Transverse colon (tissue), 4 donors: ENCODE results near the gene OR10AD1. TPM values are rescaled to one million over a fixed set of nuclear protein-coding genes. Genes with fewer than 3 reads are reported as not detected.

Experiments
- DNase-seq: peaks from one replicate; pipeline ENCODE4 v3.0.0-alpha.2; 2019
- H3K27ac ChIP-seq, 4 donors: fragments of 200-600 bp; sonication (generic); 2 replicates each; pipeline ENCODE4 v1.5.1; 2016 to 2018; ENCODE audit warnings: inconsistent platforms in 4 of 4
- H3K27me3 ChIP-seq: fragments of 200-600 bp; sonication (generic); 2 replicates; pipeline ENCODE4 v1.5.1; 2017; ENCODE audit warnings: inconsistent platforms
- H3K36me3 ChIP-seq, 4 donors: fragments of 200-600 bp; sonication (generic); 2 replicates each; pipeline ENCODE4 v1.5.1; 2017 to 2019; ENCODE audit warnings: inconsistent platforms in 4 of 4
- H3K4me1 ChIP-seq, 4 donors: fragments of 200-600 bp; sonication (generic); 2 replicates each; pipeline ENCODE4 v1.5.1; 2017 to 2020; ENCODE audit warnings: inconsistent platforms in 4 of 4
- H3K4me3 ChIP-seq, 4 donors: fragments of 200-600 bp; sonication (generic); 1 replicate in 1 of 4; 2 replicates in 3 of 4; pipeline versions ENCODE4 v1.5.1 to v1.6.1; 2017 to 2019; ENCODE audit warnings: inconsistent platforms in 4 of 4
- H3K9me3 ChIP-seq, 2 donors: fragments of 200-600 bp; sonication (generic); 2 replicates each; pipeline ENCODE4 v1.5.1; 2017 to 2019; ENCODE audit warnings: inconsistent platforms in 2 of 2
- EP300 ChIP-seq: sonication (generic); formaldehyde crosslinking; IDR thresholded peaks from one replicate; pipeline ENCODE4 v1.6.1; 2017; ENCODE audit warnings: antibody characterized with exemption, low read depth
- POLR2A ChIP-seq: fragments of 450-650 bp; IDR thresholded peaks from one replicate; pipeline ENCODE4 v1.6.1; 2016; ENCODE audit warnings: antibody characterized with exemption, mild to moderate bottlenecking, moderate library complexity
- POLR2AphosphoS5 ChIP-seq, 3 donors: sonication (generic); formaldehyde crosslinking; IDR thresholded peaks; one replicate each; pipeline ENCODE4 v1.6.1; 2016; ENCODE audit warnings: antibody characterized with exemption in 3 of 3
- WGBS, 2 donors: methylation state at CpG; one replicate each; pipeline ENCODE4 v1.1.5; 2018; ENCODE audit warnings: low coverage in 1 of 2; 5-methylcytosine and 5-hydroxymethylcytosine counted together
- in situ Hi-C, 4 donors: fragments of 200-750 bp; cut with MboI; loops; one replicate each; pipeline versions ENCODE4 v1.15.0 to v1.15.1; 2017; ENCODE audit warnings: low sequenced_read_pairs in 3 of 4, low pct_ligation_motif_present in 1 of 4, low pct_unique_long_range_greater_than_20kb in 1 of 4
- intact Hi-C: fragments of 100-400 bp; cut with DNase I; formaldehyde crosslinking; loops from one replicate; pipeline ENCODE4 v1.15.1; 2023; ENCODE audit warnings: low total_unique reads
- total RNA-seq, 4 donors: library from RNA; depleted of rRNA; stranded (reverse); fragments of >200 nt; gene quantifications; one replicate each; pipeline ENCODE4 v1.1.0, GENCODE V29; 2016
- TF ChIP-seq, protein P1 (sequence below), 5 experiments: fragments of 200-600 bp in 3 of 5; fragments of 450-650 bp in 2 of 5; sonication (generic) in 3 of 5; IDR thresholded peaks; 1 replicate in 2 of 5; 2 replicates in 3 of 5; pipeline ENCODE4 v1.5.1; 2016 to 2017; ENCODE audit warnings: antibody characterized with exemption in 5 of 5, inconsistent platforms in 3 of 5, mild to moderate bottlenecking in 2 of 5, moderate library complexity in 1 of 5

The OR10AD1 gene
- total RNA-seq, 4 donors from 2014 or later: not detected

DNA sequence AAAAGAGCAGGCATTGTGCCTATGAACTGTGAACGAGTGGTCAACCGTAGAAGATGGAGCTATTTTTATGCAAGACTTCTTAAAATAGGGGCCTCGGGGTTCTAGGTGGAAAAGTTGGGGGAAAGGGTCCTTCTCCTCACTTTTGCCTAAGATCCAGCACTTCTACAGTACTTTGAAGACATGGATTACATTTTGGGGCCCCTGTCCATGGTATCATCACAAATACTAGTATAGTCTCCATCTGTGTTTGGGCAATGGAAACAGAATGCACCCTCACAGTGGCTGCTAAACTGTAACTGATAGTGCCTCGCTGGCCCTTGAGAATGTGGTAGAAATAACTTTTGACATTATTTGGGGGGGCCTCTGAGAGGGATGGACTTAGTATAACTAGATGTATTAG lies 25.1 kb downstream of the OR10AD1 start:
- H3K9me3 ChIP-seq: no peaks in the 10 kb centered on the region
- H3K4me1 ChIP-seq: peaks cover 3 to 8% (median 7%) of the 10 kb centered on the region in 4 donors
- TF ChIP-seq EP300 (no peak), POLR2AphosphoS5 (IDR thresholded peaks at IDR 0.05) (no peak), POLR2A (no peak)
- TF ChIP-seq, protein P1, sequence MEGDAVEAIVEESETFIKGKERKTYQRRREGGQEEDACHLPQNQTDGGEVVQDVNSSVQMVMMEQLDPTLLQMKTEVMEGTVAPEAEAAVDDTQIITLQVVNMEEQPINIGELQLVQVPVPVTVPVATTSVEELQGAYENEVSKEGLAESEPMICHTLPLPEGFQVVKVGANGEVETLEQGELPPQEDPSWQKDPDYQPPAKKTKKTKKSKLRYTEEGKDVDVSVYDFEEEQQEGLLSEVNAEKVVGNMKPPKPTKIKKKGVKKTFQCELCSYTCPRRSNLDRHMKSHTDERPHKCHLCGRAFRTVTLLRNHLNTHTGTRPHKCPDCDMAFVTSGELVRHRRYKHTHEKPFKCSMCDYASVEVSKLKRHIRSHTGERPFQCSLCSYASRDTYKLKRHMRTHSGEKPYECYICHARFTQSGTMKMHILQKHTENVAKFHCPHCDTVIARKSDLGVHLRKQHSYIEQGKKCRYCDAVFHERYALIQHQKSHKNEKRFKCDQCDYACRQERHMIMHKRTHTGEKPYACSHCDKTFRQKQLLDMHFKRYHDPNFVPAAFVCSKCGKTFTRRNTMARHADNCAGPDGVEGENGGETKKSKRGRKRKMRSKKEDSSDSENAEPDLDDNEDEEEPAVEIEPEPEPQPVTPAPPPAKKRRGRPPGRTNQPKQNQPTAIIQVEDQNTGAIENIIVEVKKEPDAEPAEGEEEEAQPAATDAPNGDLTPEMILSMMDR (IDR thresholded peaks at IDR 0.05): no peak
- 63 to 69% methylated on average over 3 to 4 of the region's 4 CpGs for WGBS, 2 donors
- intact Hi-C loops (no loop called here), in situ Hi-C loops (no loop called here)
- no peaks in the 10 kb centered on the region for H3K36me3 ChIP-seq
- no peak overlapping the region for H3K4me3 ChIP-seq
- no peak overlapping the region for H3K27ac ChIP-seq
- DNase-seq: no peak
- H3K27me3 ChIP-seq: peaks cover 54% of the 10 kb centered on the region

DNA sequence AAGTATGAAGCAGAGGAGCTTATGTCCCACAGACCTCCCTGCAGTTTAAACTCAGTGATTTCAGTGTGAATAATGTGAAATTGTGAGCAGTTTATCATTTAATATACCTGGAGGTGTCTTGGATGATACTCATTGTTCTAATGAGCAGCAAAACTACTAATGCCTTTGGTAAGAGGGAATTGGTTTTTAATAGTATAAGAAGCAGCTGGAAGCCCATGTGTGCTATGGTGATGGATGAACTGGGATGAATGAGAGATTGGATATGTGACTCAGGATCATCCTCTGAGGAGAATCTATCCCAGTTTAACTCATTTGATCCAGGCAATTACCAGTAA lies 26.7 kb downstream of the OR10AD1 start:
- in situ Hi-C loops (no loop called here), intact Hi-C loops (no loop called here)
- TF ChIP-seq POLR2A (no peak), EP300 (no peak), POLR2AphosphoS5 (IDR thresholded peaks at IDR 0.05) (no peak)
- TF ChIP-seq, protein P1 (IDR thresholded peaks at IDR 0.05): no peak
- Histone ChIP-seq H3K9me3 (no peaks in the 10 kb centered on the region), H3K4me3 (no peak overlapping the region), H3K27ac (no peak overlapping the region), H3K4me1 (no peaks in the 10 kb centered on the region), H3K36me3 (no peaks in the 10 kb centered on the region), H3K27me3 (peaks cover 38% of the 10 kb centered on the region)
- no peak for DNase-seq

DNA sequence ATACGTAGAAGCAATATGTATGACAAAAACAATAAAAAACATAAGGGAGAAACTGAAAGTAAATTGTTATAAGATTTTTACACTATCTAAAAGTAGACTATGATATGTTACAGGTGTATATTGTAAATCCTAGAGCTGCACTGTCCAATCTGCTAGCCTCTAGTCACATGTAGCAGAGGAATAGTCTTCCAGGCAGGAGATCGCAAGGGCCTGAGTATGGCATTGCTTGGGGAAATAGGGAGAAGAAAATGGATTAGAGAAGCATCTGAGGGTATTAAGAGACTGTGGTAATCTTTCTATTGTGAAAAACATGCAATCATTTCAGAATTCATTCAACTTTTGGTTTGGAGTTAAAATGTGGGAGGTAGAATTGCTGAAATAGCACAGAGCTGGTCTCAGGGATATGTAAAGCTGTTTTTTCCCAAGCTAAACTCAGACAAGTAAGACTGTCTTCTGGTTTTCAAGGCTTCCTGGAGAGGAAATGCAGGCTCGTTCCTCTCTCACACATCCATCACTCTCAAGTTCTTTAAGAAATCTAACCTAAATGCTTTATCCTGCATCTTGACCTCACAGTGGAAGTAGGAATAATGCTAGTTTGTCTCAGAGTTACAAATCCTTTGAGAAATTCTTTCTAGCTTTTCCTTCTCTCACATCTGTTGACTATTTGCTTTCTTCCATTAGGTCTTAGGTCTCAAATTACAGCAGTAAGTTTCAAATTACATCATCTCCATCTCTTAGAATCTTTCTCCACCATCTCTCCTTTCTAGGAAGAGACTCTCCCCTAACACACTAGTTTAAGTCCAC lies 27.3 kb downstream of the OR10AD1 start:
- Histone ChIP-seq H3K4me3 (no peak overlapping the region), H3K4me1 (no peaks in the 10 kb centered on the region), H3K36me3 (no peaks in the 10 kb centered on the region), H3K27ac (no peak overlapping the region), H3K9me3 (no peaks in the 10 kb centered on the region), H3K27me3 (peaks cover 32% of the 10 kb centered on the region)
- WGBS, 2 donors: 66 to 76% methylated on average over 2 to 3 of the region's 3 CpGs
- no peak for TF ChIP-seq EP300
- no peak for TF ChIP-seq POLR2A
- in situ Hi-C loops (no loop called here), intact Hi-C loops (no loop called here)
- DNase-seq: no peak

DNA sequence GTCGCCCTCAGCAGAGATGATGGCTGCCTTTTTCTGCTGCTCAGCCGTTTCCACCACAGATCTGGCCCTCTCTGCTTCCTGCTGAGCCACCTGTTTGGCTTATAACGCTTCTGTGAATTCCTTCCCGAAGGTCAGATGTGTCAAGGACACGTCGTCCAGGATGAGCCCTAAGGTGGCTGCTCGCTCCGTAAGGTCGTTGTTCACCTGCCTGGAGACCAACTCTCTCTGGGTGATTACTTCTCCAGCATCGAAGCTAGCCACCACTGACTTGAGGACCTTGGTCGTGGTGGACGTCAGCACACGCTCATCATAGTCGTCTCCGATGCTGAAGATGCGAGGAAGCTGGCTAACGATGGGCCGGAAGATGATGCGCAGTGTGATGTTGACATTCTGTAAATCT lies 34.1 kb downstream of the OR10AD1 start:
- H3K9me3 ChIP-seq: no peaks in the 10 kb centered on the region
- in situ Hi-C loops: loop anchor here (10.0 to 25.0 kb wide), 4 partner anchors 64 to 307 kb away; partner anchors contain the start of genes TMEM106C (in 3 of the 4) and SENP1 (in 1 of the 4)
- H3K27me3 ChIP-seq: no peaks in the 10 kb centered on the region
- 89 to 98% methylated on average over 6 to 19 of the region's 19 CpGs for WGBS, 2 donors
- H3K4me1 ChIP-seq: no peaks in the 10 kb centered on the region
- H3K4me3 ChIP-seq: no peak overlapping the region
- H3K27ac ChIP-seq: no peak overlapping the region
- no peaks in the 10 kb centered on the region for H3K36me3 ChIP-seq
- TF ChIP-seq POLR2AphosphoS5 (IDR thresholded peaks at IDR 0.05) (no peak), EP300 (no peak), POLR2A (no peak)
- TF ChIP-seq, protein P1 (IDR thresholded peaks at IDR 0.05): no peak
- no peak for DNase-seq
- intact Hi-C loops: no loop called here
